ENCODE data around the gene ERP27.

ERP27 gene

GRCh38 chr12:14975457-14975856 is 37.1 kb upstream of the ERP27 start:
- TF ChIP-seq NFIC (IDR thresholded peaks at IDR 0.05) (no peak), FOXM1 (IDR thresholded peaks at IDR 0.05; ENCODE audit: borderline replicate concordance, low read depth) (no peak), YY1 (IDR thresholded peaks at IDR 0.05; ENCODE audit: low read depth) (no peak)

GRCh38 chr12:14974633-14975032 is 36.3 kb upstream of the ERP27 start:
- TF ChIP-seq YY1 (IDR thresholded peaks at IDR 0.05; ENCODE audit: low read depth) (no peak), NFIC (IDR thresholded peaks at IDR 0.05) (no peak), TCF12 (IDR thresholded peaks at IDR 0.05; ENCODE audit: low read depth) (no peak), EGR1 (IDR thresholded peaks at IDR 0.05) (no peak), EP300 (IDR thresholded peaks at IDR 0.05; ENCODE audit: borderline replicate concordance) (no peak), USF1 (IDR thresholded peaks at IDR 0.05) (no peak), TAF1 (IDR thresholded peaks at IDR 0.05; ENCODE audit: low read depth) (no peak), RAD21 (IDR thresholded peaks at IDR 0.05; ENCODE audit: low read depth) (no peak), TEAD4 (IDR thresholded peaks at IDR 0.05) (no peak), MAX (IDR thresholded peaks at IDR 0.05) (no peak), FOXM1 (IDR thresholded peaks at IDR 0.05; ENCODE audit: borderline replicate concordance, low read depth) (no peak)

GRCh38 chr12:14972816-14973215 is 34.5 kb upstream of the ERP27 start, which contains the start of gene PDE6H:
PDE6H (plus strand) TSS chr12:14973042; CDS start chr12:14978013, 4,971 bp downstream.
- TF ChIP-seq FOXM1 (IDR thresholded peaks at IDR 0.05; ENCODE audit: borderline replicate concordance, low read depth) (no peak), RAD21 (IDR thresholded peaks at IDR 0.05; ENCODE audit: low read depth) (no peak), REST (IDR thresholded peaks at IDR 0.05; ENCODE audit: low read depth) (no peak), NFIC (IDR thresholded peaks at IDR 0.05) (no peak)

GRCh38 chr12:14970473-14970872 is 32.1 kb upstream of the ERP27 start:
- TF ChIP-seq FOXM1 (IDR thresholded peaks at IDR 0.05; ENCODE audit: borderline replicate concordance, low read depth): no peak
- TF ChIP-seq YY1 (IDR thresholded peaks at IDR 0.05; ENCODE audit: low read depth): no peak
- TF ChIP-seq TAF1 (IDR thresholded peaks at IDR 0.05; ENCODE audit: low read depth): no peak
- no peak for TF ChIP-seq TEAD4 (IDR thresholded peaks at IDR 0.05)
- no peak for TF ChIP-seq RAD21 (IDR thresholded peaks at IDR 0.05; ENCODE audit: low read depth)
- no peak for TF ChIP-seq ZBTB7A (IDR thresholded peaks at IDR 0.05; ENCODE audit: low read depth)
- TF ChIP-seq EP300 (IDR thresholded peaks at IDR 0.05; ENCODE audit: borderline replicate concordance): no peak
- TF ChIP-seq CREB1 (IDR thresholded peaks at IDR 0.05; ENCODE audit: low read depth): no peak
- no peak for TF ChIP-seq CEBPB (IDR thresholded peaks at IDR 0.05)

GRCh38 chr12:14968478-14968877 is 30.1 kb upstream of the ERP27 start:
- TF ChIP-seq EP300 (IDR thresholded peaks at IDR 0.05; ENCODE audit: borderline replicate concordance) (no peak), EGR1 (IDR thresholded peaks at IDR 0.05) (no peak), TAF1 (IDR thresholded peaks at IDR 0.05; ENCODE audit: low read depth) (no peak), TEAD4 (IDR thresholded peaks at IDR 0.05) (no peak), RAD21 (IDR thresholded peaks at IDR 0.05; ENCODE audit: low read depth) (no peak), USF1 (IDR thresholded peaks at IDR 0.05) (no peak), MAX (IDR thresholded peaks at IDR 0.05) (no peak), FOXM1 (IDR thresholded peaks at IDR 0.05; ENCODE audit: borderline replicate concordance, low read depth) (no peak), YY1 (IDR thresholded peaks at IDR 0.05; ENCODE audit: low read depth) (no peak), ZBTB7A (IDR thresholded peaks at IDR 0.05; ENCODE audit: low read depth) (no peak), NFIC (IDR thresholded peaks at IDR 0.05) (no peak), CEBPB (IDR thresholded peaks at IDR 0.05) (no peak), CREB1 (IDR thresholded peaks at IDR 0.05; ENCODE audit: low read depth) (no peak), TCF12 (IDR thresholded peaks at IDR 0.05; ENCODE audit: low read depth) (no peak)

GRCh38 chr12:14965221-14965620 is 26.9 kb upstream of the ERP27 start:
- no peak for TF ChIP-seq USF1 (IDR thresholded peaks at IDR 0.05)
- TF ChIP-seq EP300 (IDR thresholded peaks at IDR 0.05; ENCODE audit: borderline replicate concordance): no peak
- no peak for TF ChIP-seq NFIC (IDR thresholded peaks at IDR 0.05)
- no peak for TF ChIP-seq CREB1 (IDR thresholded peaks at IDR 0.05; ENCODE audit: low read depth)
- TF ChIP-seq MAX (IDR thresholded peaks at IDR 0.05): no peak
- TF ChIP-seq FOXM1 (IDR thresholded peaks at IDR 0.05; ENCODE audit: borderline replicate concordance, low read depth): no peak
- no peak for TF ChIP-seq EGR1 (IDR thresholded peaks at IDR 0.05)
- TF ChIP-seq TEAD4 (IDR thresholded peaks at IDR 0.05): no peak
- no peak for TF ChIP-seq CEBPB (IDR thresholded peaks at IDR 0.05)
- TF ChIP-seq YY1 (IDR thresholded peaks at IDR 0.05; ENCODE audit: low read depth): no peak
- no peak for TF ChIP-seq TAF1 (IDR thresholded peaks at IDR 0.05; ENCODE audit: low read depth)
- no peak for TF ChIP-seq TCF12 (IDR thresholded peaks at IDR 0.05; ENCODE audit: low read depth)
- TF ChIP-seq REST (IDR thresholded peaks at IDR 0.05; ENCODE audit: low read depth): no peak

Data from Ishikawa (cell line).